Neural progenitor cell (in vitro differentiated cells): Measurements from ENCODE around the gene PCDH9. TPM values are rescaled to one million over a fixed set of nuclear protein-coding genes. Genes with fewer than 3 reads are reported as not detected.
A peak's percentile ranks its signal among the peaks of the same experiment; 100 is the strongest.

ENCODE experiments used
- DNase-seq: peaks from one replicate; pipeline ENCODE4 v3.0.0-alpha.2; 2016; ENCODE audit warnings: low spot score
- H2AFZ ChIP-seq: fragments of 200-600 bp; sonication (generic); replicated peaks from 2 replicates; pipeline ENCODE4 v1.6.1; 2016; ENCODE audit warnings: antibody characterized with exemption
- H3F3A ChIP-seq: fragments of 200-600 bp; sonication (generic); 2 replicates; pipeline ENCODE4 v1.6.1; 2016; ENCODE audit warnings: antibody characterized with exemption, low read depth
- H3K27ac ChIP-seq: fragments of 200-600 bp; sonication (generic); 2 replicates; pipeline ENCODE4 v1.5.1; 2016; ENCODE audit warnings: mild to moderate bottlenecking
- H3K27me3 ChIP-seq: fragments of 200-600 bp; sonication (generic); 2 replicates; pipeline ENCODE4 v1.6.1; 2016; ENCODE audit warnings: mild to moderate bottlenecking, moderate library complexity
- H3K36me3 ChIP-seq: fragments of 200-600 bp; sonication (generic); 2 replicates; pipeline ENCODE4 v1.5.1; 2016
- H3K4me1 ChIP-seq: fragments of 200-600 bp; sonication (generic); 2 replicates; pipeline ENCODE4 v1.6.1; 2016; ENCODE audit warnings: mixed run types
- H3K4me2 ChIP-seq: fragments of 200-600 bp; sonication (generic); 2 replicates; pipeline ENCODE4 v1.6.1; 2016
- H3K4me3 ChIP-seq: fragments of 200-600 bp; sonication (generic); 2 replicates; pipeline ENCODE4 v1.5.1; 2016
- H3K79me2 ChIP-seq: fragments of 200-600 bp; sonication (generic); 2 replicates; pipeline ENCODE4 v1.6.1; 2016; ENCODE audit warnings: low read depth
- H3K9ac ChIP-seq: fragments of 200-600 bp; sonication (generic); 2 replicates; pipeline ENCODE4 v1.6.1; 2016
- H3K9me3 ChIP-seq: fragments of 200-600 bp; sonication (generic); 2 replicates; pipeline ENCODE4 v1.5.1; 2016; ENCODE audit warnings: low read depth
- H4K20me1 ChIP-seq: fragments of 200-600 bp; sonication (generic); 2 replicates; pipeline ENCODE4 v1.6.1; 2016; ENCODE audit warnings: low read depth
- H3K27ac Mint-ChIP-seq: 3 replicates; pipeline ENCODE4 v1.8.0; 2021; ENCODE audit warnings: mixed read lengths
- H3K27me3 Mint-ChIP-seq: 2 replicates; pipeline ENCODE4 v1.8.0; 2022; ENCODE audit warnings: low read depth, mild to moderate bottlenecking, inconsistent platforms, moderate library complexity, mixed read lengths; ENCODE audit not compliant: insufficient read depth
- H3K36me3 Mint-ChIP-seq: 3 replicates; pipeline ENCODE4 v1.8.0; 2021; ENCODE audit warnings: mixed read lengths
- H3K4me1 Mint-ChIP-seq: 3 replicates; pipeline ENCODE4 v1.8.0; 2021; ENCODE audit warnings: mixed read lengths
- H3K4me3 Mint-ChIP-seq: 3 replicates; pipeline ENCODE4 v1.8.0; 2021; ENCODE audit warnings: mild to moderate bottlenecking, moderate library complexity, mixed read lengths
- H3K9me3 Mint-ChIP-seq: 3 replicates; pipeline ENCODE4 v1.8.0; 2020; ENCODE audit warnings: mixed read lengths
- EZH2 ChIP-seq: fragments of 200-600 bp; sonication (generic); IDR thresholded peaks from 2 replicates; pipeline ENCODE4 v1.6.1; 2017; ENCODE audit warnings: antibody characterized with exemption, mild to moderate bottlenecking, moderate library complexity
- EZH2phosphoT487 ChIP-seq: fragments of 200-600 bp; sonication (generic); IDR thresholded peaks from 2 replicates; pipeline ENCODE4 v1.6.1; 2017; ENCODE audit warnings: antibody characterized with exemption
- total RNA-seq: library from RNA; depleted of rRNA; stranded (reverse); fragments of >200 nt; gene quantifications from 2 replicates; pipeline ENCODE4 v1.2.3, GENCODE V29; 2015; ENCODE audit warnings: low replicate concordance
- TF ChIP-seq, protein P1 (sequence below): fragments of 200-600 bp; sonication (generic); IDR thresholded peaks from 2 replicates; pipeline ENCODE4 v1.5.1; 2017; ENCODE audit warnings: antibody characterized with exemption, mild to moderate bottlenecking

PCDH9 gene
- total RNA-seq, 1 donor from 2014 or later = 0.24 TPM

DNA sequence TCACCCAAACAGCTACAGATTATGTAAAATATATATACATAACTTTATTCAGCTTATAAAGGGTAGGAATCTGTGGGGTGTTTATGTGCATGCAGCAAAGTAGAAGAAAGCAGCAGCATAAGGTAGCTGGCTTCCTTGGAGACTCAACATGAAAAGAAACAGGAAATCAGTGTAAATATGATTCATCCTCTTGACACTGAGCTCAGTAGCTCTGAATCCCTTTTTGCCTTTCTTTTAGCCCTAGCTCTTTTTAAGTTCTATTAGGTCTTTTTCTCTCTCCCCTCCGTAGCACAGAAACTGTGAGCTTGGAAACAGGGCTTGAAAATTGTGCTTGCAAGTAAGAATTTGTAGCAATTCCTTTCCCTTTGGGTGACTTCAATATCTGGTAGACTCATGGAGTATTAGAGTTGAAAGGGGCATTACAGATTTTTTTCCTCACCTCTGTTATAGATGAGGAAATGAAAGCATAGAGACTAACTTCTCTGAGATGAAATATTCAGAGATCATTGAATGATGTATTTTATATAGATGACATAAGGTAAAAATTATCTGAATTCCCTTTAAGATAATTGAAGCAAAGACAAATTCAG is 314.4 kb downstream of the PCDH9 start:
- Histone ChIP-seq H4K20me1 (no peaks in the 10 kb centered on the region), H3K4me2 (no peak overlapping the region), H3K27ac (no peak overlapping the region), H3K4me3 (no peak overlapping the region), H3K9ac (no peak overlapping the region), H3K27me3 (no peaks in the 10 kb centered on the region), H2AFZ (peak overlapping the region; percentile 46), H3F3A (no peaks in the 10 kb centered on the region), H3K9me3 (no peaks in the 10 kb centered on the region), H3K36me3 (no peaks in the 10 kb centered on the region), H3K4me1 (no peaks in the 10 kb centered on the region), H3K79me2 (no peaks in the 10 kb centered on the region)
- TF ChIP-seq, protein P1, sequence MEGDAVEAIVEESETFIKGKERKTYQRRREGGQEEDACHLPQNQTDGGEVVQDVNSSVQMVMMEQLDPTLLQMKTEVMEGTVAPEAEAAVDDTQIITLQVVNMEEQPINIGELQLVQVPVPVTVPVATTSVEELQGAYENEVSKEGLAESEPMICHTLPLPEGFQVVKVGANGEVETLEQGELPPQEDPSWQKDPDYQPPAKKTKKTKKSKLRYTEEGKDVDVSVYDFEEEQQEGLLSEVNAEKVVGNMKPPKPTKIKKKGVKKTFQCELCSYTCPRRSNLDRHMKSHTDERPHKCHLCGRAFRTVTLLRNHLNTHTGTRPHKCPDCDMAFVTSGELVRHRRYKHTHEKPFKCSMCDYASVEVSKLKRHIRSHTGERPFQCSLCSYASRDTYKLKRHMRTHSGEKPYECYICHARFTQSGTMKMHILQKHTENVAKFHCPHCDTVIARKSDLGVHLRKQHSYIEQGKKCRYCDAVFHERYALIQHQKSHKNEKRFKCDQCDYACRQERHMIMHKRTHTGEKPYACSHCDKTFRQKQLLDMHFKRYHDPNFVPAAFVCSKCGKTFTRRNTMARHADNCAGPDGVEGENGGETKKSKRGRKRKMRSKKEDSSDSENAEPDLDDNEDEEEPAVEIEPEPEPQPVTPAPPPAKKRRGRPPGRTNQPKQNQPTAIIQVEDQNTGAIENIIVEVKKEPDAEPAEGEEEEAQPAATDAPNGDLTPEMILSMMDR = no peak
- TF ChIP-seq EZH2 (no peak), EZH2phosphoT487 (no peak)
- Mint-ChIP-seq H3K4me3 (no peak overlapping the region), H3K9me3 (peaks cover 2% of the 10 kb centered on the region), H3K27ac (no peak overlapping the region), H3K36me3 (no peaks in the 10 kb centered on the region), H3K4me1 (peaks cover 5% of the 10 kb centered on the region), H3K27me3 (no peaks in the 10 kb centered on the region)
- no peak for DNase-seq

DNA sequence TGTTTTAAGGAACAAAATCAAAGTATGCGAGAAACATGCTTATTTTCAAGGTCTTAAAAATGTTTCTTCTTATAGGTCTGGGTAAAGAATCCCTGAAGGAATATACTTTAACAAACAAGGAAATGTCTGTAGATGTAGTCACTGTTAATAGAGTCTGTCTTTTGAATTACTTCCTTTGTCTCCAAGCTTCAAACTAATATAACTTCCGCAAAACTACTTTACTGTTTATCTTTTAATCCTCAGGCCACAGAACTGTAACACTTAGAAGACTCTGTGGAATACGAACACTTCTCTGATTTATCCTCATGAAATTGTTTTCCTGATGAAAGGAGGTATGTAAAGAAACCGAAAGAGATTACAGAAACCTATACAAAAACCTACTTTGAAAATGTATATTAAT is 316.0 kb downstream of the PCDH9 start:
- Histone ChIP-seq H3F3A (no peaks in the 10 kb centered on the region), H3K4me2 (no peak overlapping the region), H3K79me2 (no peaks in the 10 kb centered on the region), H2AFZ (peak overlapping the region; percentile 22), H3K36me3 (no peaks in the 10 kb centered on the region), H3K9ac (no peak overlapping the region), H3K4me3 (no peak overlapping the region), H4K20me1 (no peaks in the 10 kb centered on the region), H3K4me1 (no peaks in the 10 kb centered on the region), H3K9me3 (no peaks in the 10 kb centered on the region), H3K27ac (no peak overlapping the region), H3K27me3 (no peaks in the 10 kb centered on the region)
- Mint-ChIP-seq H3K36me3 (no peaks in the 10 kb centered on the region), H3K27me3 (no peaks in the 10 kb centered on the region), H3K4me1 (peaks cover 5% of the 10 kb centered on the region), H3K4me3 (no peak overlapping the region), H3K9me3 (peaks cover 2% of the 10 kb centered on the region), H3K27ac (no peak overlapping the region)
- no peak for DNase-seq
- TF ChIP-seq EZH2 (no peak), EZH2phosphoT487 (no peak)
- TF ChIP-seq, protein P1 = no peak

DNA sequence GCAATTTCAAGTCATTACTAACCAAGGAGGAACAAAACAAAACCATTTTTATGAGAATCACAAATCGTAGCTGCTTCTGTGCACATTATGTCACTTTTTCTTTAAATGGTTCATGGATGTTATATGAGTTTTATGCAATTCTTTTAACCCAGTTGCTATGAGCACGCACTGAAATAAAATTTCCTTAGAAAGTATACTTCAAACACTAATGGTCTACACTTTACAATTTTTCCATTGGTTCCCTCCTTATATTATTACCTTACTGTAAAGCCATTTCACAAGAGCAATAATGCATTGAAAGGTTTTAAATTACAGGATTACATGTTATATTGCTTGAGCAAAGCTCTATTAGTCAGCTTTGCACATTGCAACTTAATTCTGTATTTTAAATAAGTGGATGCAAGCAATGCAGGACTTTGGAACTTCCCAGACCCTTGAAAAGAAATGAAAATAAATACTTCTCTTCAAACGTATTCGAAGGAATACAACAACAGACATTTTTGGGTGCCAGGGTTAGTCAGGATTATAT is 318.7 kb downstream of the PCDH9 start:
- no peak overlapping the region for H3K4me3 ChIP-seq
- TF ChIP-seq EZH2 = no peak
- no peak for TF ChIP-seq EZH2phosphoT487
- TF ChIP-seq, protein P1 = no peak
- no peaks in the 10 kb centered on the region for H3K27me3 ChIP-seq
- H3K4me1 Mint-ChIP-seq = peaks cover 5% of the 10 kb centered on the region
- no peaks in the 10 kb centered on the region for H3K36me3 ChIP-seq
- H3K79me2 ChIP-seq = no peaks in the 10 kb centered on the region
- no peaks in the 10 kb centered on the region for H4K20me1 ChIP-seq
- H3K4me2 ChIP-seq = no peak overlapping the region
- H3K9me3 ChIP-seq = no peaks in the 10 kb centered on the region
- no peak overlapping the region for H3K27ac ChIP-seq
- no peak overlapping the region for H3K4me3 Mint-ChIP-seq
- H3K27ac Mint-ChIP-seq = no peak overlapping the region
- H3K36me3 Mint-ChIP-seq = no peaks in the 10 kb centered on the region
- H2AFZ ChIP-seq = no peak overlapping the region
- no peaks in the 10 kb centered on the region for H3K27me3 Mint-ChIP-seq
- H3K4me1 ChIP-seq = no peaks in the 10 kb centered on the region
- no peak overlapping the region for H3K9ac ChIP-seq
- H3K9me3 Mint-ChIP-seq = no peaks in the 10 kb centered on the region
- no peaks in the 10 kb centered on the region for H3F3A ChIP-seq
- no peak for DNase-seq
